SK-N-SH treated with all-trans-retinoic acid at 6 μM for 48 hours (cell line): ENCODE measurements around the gene CXCL5.

Source experiments
- ATAC-seq: fragments of 200-7000 bp; cut with Tn5 transposase; 3 replicates; pipeline ENCODE4 v1.9.1; 2020; ENCODE audit warnings: mild to moderate bottlenecking, moderate library complexity
- CSDC2 ChIP-seq: fragments of 250-450 bp; sonication (Bioruptor Pico); IDR thresholded peaks from 2 replicates; pipeline ENCODE4 v1.5.0; 2020; ENCODE audit warnings: mild to moderate bottlenecking, moderate library complexity
- CSRNP3 ChIP-seq: fragments of 250-450 bp; sonication (Bioruptor Pico); IDR thresholded peaks from 2 replicates; pipeline ENCODE4 v1.5.1; 2021; ENCODE audit warnings: mild to moderate bottlenecking, moderate library complexity
- ESRRG ChIP-seq: fragments of 250-450 bp; sonication (Bioruptor Pico); IDR thresholded peaks from 2 replicates; pipeline ENCODE4 v1.6.1; 2021; ENCODE audit warnings: mild to moderate bottlenecking
- GLIS3 ChIP-seq: fragments of 250-450 bp; sonication (Bioruptor Pico); IDR thresholded peaks from 2 replicates; pipeline ENCODE4 v1.5.0; 2020; ENCODE audit warnings: mild to moderate bottlenecking, moderate library complexity
- ISL1 ChIP-seq: fragments of 250-450 bp; sonication (Bioruptor Pico); IDR thresholded peaks from 2 replicates; pipeline ENCODE4 v2.1.2; 2022; ENCODE audit warnings: mild to moderate bottlenecking, moderate library complexity
- OSR1 ChIP-seq: fragments of 250-450 bp; sonication (Bioruptor Pico); IDR thresholded peaks from 2 replicates; pipeline ENCODE4 v1.8.0; 2022; ENCODE audit warnings: moderate library complexity, mild to moderate bottlenecking, inconsistent platforms
- PATZ1 ChIP-seq: fragments of 250-450 bp; sonication (Bioruptor Pico); IDR thresholded peaks from 2 replicates; pipeline ENCODE4 v1.8.0; 2020; ENCODE audit warnings: mild to moderate bottlenecking, moderate library complexity, borderline replicate concordance
- PPARA ChIP-seq: fragments of 250-450 bp; sonication (Bioruptor Pico); IDR thresholded peaks from 2 replicates; pipeline ENCODE4 v1.5.0; 2020; ENCODE audit warnings: mild to moderate bottlenecking, borderline replicate concordance
- RARB ChIP-seq: fragments of 250-450 bp; sonication (Bioruptor Pico); IDR thresholded peaks from 2 replicates; pipeline ENCODE4 v1.8.0; 2021; ENCODE audit warnings: mild to moderate bottlenecking, moderate library complexity
- SNAI2 ChIP-seq: fragments of 250-450 bp; sonication (Bioruptor Pico); IDR thresholded peaks from 2 replicates; pipeline ENCODE4 v1.5.0; 2020; ENCODE audit warnings: mild to moderate bottlenecking, moderate library complexity
- TOX ChIP-seq: fragments of 250-450 bp; sonication (Bioruptor Pico); IDR thresholded peaks from 2 replicates; pipeline ENCODE4 v1.8.0; 2021; ENCODE audit warnings: mild to moderate bottlenecking, moderate library complexity, borderline replicate concordance
- TSHZ2 ChIP-seq: fragments of 250-450 bp; sonication (Bioruptor Pico); IDR thresholded peaks from 2 replicates; pipeline ENCODE4 v1.5.0; 2020; ENCODE audit warnings: mild to moderate bottlenecking, moderate library complexity
- ZC3H10 ChIP-seq: fragments of 250-450 bp; sonication (Bioruptor Pico); IDR thresholded peaks from 2 replicates; pipeline ENCODE4 v1.5.1; 2021; ENCODE audit warnings: mild to moderate bottlenecking, moderate library complexity
- ZFP3 ChIP-seq: fragments of 250-450 bp; sonication (Bioruptor Pico); IDR thresholded peaks from 2 replicates; pipeline ENCODE4 v1.5.0; 2020; ENCODE audit warnings: mild to moderate bottlenecking, moderate library complexity
- ZFP30 ChIP-seq: fragments of 450-650 bp; formaldehyde crosslinking; IDR thresholded peaks from 2 replicates; pipeline ENCODE4 v1.5.0; 2022; ENCODE audit warnings: mild to moderate bottlenecking, moderate library complexity
- ZNF565 ChIP-seq: fragments of 450-650 bp; formaldehyde crosslinking; conservative IDR thresholded peaks from 2 replicates; pipeline ENCODE4 v1.5.0; 2020; ENCODE audit warnings: low read depth, mild to moderate bottlenecking, moderate library complexity
- ZNF70 ChIP-seq: fragments of 450-650 bp; formaldehyde crosslinking; IDR thresholded peaks from 2 replicates; pipeline ENCODE4 v1.5.0; 2020; ENCODE audit warnings: mild to moderate bottlenecking, moderate library complexity
- ZNF8 ChIP-seq: fragments of 450-650 bp; formaldehyde crosslinking; IDR thresholded peaks from 2 replicates; pipeline ENCODE4 v1.5.0; 2020; ENCODE audit warnings: mild to moderate bottlenecking, moderate library complexity

The CXCL5 gene

GRCh38 chr4:73998040-73999011 lies at the start of gene CXCL5:
TSS of gene CXCL5 (minus strand) at chr4:73998677. CDS start at chr4:73998581, 96 bp downstream.
- peak; percentile 83 for ATAC-seq
- no peak for TF ChIP-seq TSHZ2 (CRISPR knock-in tag)
- no peak for TF ChIP-seq ISL1
- no peak for TF ChIP-seq TOX (CRISPR knock-in tag)
- no peak for TF ChIP-seq ZFP30
- no peak for TF ChIP-seq OSR1 (CRISPR knock-in tag)
- TF ChIP-seq ZNF565 (CRISPR knock-in tag), result no peak
- TF ChIP-seq CSRNP3 (CRISPR knock-in tag), result no peak
- no peak for TF ChIP-seq PPARA (CRISPR knock-in tag)
- TF ChIP-seq ESRRG (CRISPR knock-in tag), result no peak

GRCh38 chr4:74047152-74047551 lies 48.7 kb upstream of the CXCL5 start:
- TF ChIP-seq ZNF8 (CRISPR knock-in tag) (no peak), ZFP30 (no peak), RARB (CRISPR knock-in tag) (no peak), TSHZ2 (CRISPR knock-in tag) (no peak), ZNF70 (no peak), PPARA (CRISPR knock-in tag) (no peak), ZC3H10 (no peak), ESRRG (CRISPR knock-in tag) (no peak), PATZ1 (no peak)
- ATAC-seq, result no peak

DNA sequence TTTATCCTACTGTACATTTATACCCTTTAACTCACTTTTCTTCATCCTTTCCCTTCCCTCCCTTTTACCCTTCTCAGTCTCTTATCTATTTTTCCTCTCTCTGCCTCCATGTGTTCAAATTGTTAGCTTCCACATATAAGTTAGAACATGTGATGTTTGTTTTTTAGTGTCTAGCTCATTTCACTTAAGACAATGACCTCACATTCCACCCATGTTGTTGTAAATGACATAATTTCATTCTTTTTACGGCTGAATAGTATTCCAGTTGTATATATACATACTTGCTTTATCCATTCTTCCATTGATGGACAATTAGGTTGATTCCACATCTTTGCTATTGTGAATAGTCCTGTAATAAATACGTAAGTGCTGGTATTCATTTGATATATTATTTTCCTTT lies 47.3 kb upstream of the CXCL5 start:
- ATAC-seq, result no peak
- TF ChIP-seq SNAI2 (CRISPR knock-in tag), result no peak
- no peak for TF ChIP-seq ESRRG (CRISPR knock-in tag)
- no peak for TF ChIP-seq ZFP3 (CRISPR knock-in tag)
- no peak for TF ChIP-seq CSRNP3 (CRISPR knock-in tag)
- no peak for TF ChIP-seq TSHZ2 (CRISPR knock-in tag)
- no peak for TF ChIP-seq ZNF565 (CRISPR knock-in tag)
- no peak for TF ChIP-seq GLIS3 (CRISPR knock-in tag)
- no peak for TF ChIP-seq CSDC2 (CRISPR knock-in tag)
- TF ChIP-seq ZC3H10, result no peak
- TF ChIP-seq TOX (CRISPR knock-in tag), result no peak
- no peak for TF ChIP-seq ZNF8 (CRISPR knock-in tag)
- TF ChIP-seq ZNF70, result no peak
